Progenitor cell of endocrine pancreas (in vitro differentiated cells): Measurements from ENCODE around the gene KCNC2. TPM values are rescaled to one million over a fixed set of nuclear protein-coding genes. Genes with fewer than 3 reads are reported as not detected.
"Not testable (repeated sequence)": the region's sequence is repeated elsewhere in the genome, so short reads cannot be mapped to it uniquely, and the experiment has no call there.

Experiments used
- DNase-seq: peaks from one replicate; pipeline ENCODE4 v3.0.0; 2021; ENCODE audit warnings: low spot score; ENCODE audit not compliant: unreplicated experiment
- H3K27ac Mint-ChIP-seq: 2 replicates; pipeline ENCODE4 v1.8.0; 2021; ENCODE audit warnings: mild to moderate bottlenecking, moderate library complexity, mixed read lengths
- H3K27me3 Mint-ChIP-seq: 2 replicates; pipeline ENCODE4 v1.8.0; 2021; ENCODE audit warnings: mixed read lengths
- H3K36me3 Mint-ChIP-seq: 2 replicates; pipeline ENCODE4 v1.8.0; 2022; ENCODE audit warnings: mixed read lengths; ENCODE audit not compliant: insufficient read depth
- H3K4me1 Mint-ChIP-seq: 2 replicates; pipeline ENCODE4 v1.8.0; 2021; ENCODE audit warnings: low read depth, mixed read lengths
- H3K4me3 Mint-ChIP-seq: 2 replicates; pipeline ENCODE4 v1.8.0; 2021; ENCODE audit warnings: low read depth, mild to moderate bottlenecking, moderate library complexity, mixed read lengths
- H3K9me3 Mint-ChIP-seq: 2 replicates; pipeline ENCODE4 v1.8.0; 2021; ENCODE audit warnings: low read depth, mixed read lengths
- CTCF ChIP-seq: fragments of 200-600 bp; sonication (generic); IDR thresholded peaks from one replicate; pipeline ENCODE4 v1.5.0; 2021; ENCODE audit warnings: antibody characterized with exemption, mild to moderate bottlenecking; ENCODE audit not compliant: unreplicated experiment
- total RNA-seq: library from RNA; stranded (reverse); gene quantifications from 2 replicates; pipeline ENCODE4 v1.2.1, GENCODE V29; 2021

Gene KCNC2
- total RNA-seq, 1 donor from 2014 or later: not detected

DNA sequence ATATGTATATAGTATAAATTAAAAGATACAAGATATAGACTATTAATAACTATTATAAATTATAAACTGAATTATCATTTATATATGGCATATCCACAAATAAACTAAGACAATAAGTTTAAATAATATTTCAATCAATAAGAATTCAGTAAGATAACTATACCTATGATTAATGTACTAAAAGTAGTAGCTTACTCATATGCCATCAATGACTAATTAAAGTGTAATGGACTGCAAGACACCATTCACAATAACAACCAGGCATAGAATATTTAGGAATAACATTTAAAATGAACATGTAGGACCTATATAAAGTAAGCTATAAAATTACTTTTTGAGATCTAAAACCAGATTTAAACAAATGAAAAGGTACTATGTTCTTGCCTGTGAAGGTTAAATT, 18.8 kb downstream of the KCNC2 start:
- Mint-ChIP-seq H3K4me1 (no peaks in the 10 kb centered on the region), H3K4me3 (no peak overlapping the region), H3K27ac (no peak overlapping the region), H3K36me3 (no peaks in the 10 kb centered on the region), H3K9me3 (no peaks in the 10 kb centered on the region), H3K27me3 (no peaks in the 10 kb centered on the region)
- TF ChIP-seq CTCF: no peak
- no peak for DNase-seq

DNA sequence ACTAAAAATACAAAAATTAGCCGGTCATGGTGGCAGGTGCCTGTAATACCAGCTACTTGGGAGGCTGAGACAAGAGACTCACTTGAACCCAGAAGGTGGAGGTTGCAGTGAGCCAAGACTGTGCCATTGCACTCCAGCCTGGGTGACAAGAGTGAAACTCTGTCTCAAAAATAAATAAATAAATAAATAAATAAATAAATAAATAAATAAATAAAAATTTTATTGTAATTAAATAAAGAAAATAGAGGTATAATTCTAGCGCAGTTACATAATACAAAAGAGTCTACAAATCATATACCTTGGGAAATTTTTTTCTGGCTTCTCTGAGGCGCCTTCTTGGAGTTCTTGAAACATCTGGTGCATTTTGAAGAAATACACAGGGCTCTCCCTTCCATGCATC, 23.8 kb downstream of the KCNC2 start:
- not testable (repeated sequence) for H3K27ac Mint-ChIP-seq, H3K9me3 Mint-ChIP-seq, DNase-seq, H3K36me3 Mint-ChIP-seq, H3K4me3 Mint-ChIP-seq, H3K4me1 Mint-ChIP-seq, H3K27me3 Mint-ChIP-seq

DNA sequence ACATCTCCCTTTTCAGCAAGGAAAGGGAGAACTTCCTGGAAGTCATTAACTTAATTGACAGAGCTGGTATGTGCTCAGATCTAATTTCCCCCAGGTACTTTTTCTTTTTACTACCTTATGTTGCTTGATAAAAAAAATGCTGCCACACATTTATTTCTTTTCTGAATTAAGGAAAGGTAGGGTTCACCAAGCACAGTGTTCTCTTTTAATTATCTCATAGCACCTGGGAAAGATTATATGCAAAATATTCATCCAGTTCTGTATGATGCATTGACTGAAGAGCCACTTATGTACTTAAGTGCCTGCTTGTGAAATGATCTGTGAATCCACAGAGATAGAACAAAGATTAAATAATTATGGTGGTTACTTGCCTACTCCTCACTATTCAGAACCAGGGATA, 25.1 kb downstream of the KCNC2 start:
- Mint-ChIP-seq H3K27ac (no peak overlapping the region), H3K36me3 (no peaks in the 10 kb centered on the region), H3K27me3 (no peaks in the 10 kb centered on the region), H3K4me1 (no peaks in the 10 kb centered on the region), H3K9me3 (no peaks in the 10 kb centered on the region), H3K4me3 (no peak overlapping the region)
- DNase-seq: no peak
- TF ChIP-seq CTCF: no peak

GRCh38 chr12:75183967-75184366, 25.7 kb downstream of the KCNC2 start:
- no peaks in the 10 kb centered on the region for H3K4me1 Mint-ChIP-seq
- H3K4me3 Mint-ChIP-seq: no peak overlapping the region
- H3K36me3 Mint-ChIP-seq: no peaks in the 10 kb centered on the region
- H3K27ac Mint-ChIP-seq: no peak overlapping the region
- no peak for TF ChIP-seq CTCF
- DNase-seq: no peak
- no peaks in the 10 kb centered on the region for H3K27me3 Mint-ChIP-seq
- H3K9me3 Mint-ChIP-seq: no peaks in the 10 kb centered on the region

GRCh38 chr12:75177997-75178396, 31.6 kb downstream of the KCNC2 start:
- no peak for TF ChIP-seq CTCF
- no peak for DNase-seq
- H3K27ac Mint-ChIP-seq: no peak overlapping the region
- H3K27me3 Mint-ChIP-seq: no peaks in the 10 kb centered on the region
- no peaks in the 10 kb centered on the region for H3K4me1 Mint-ChIP-seq
- no peaks in the 10 kb centered on the region for H3K36me3 Mint-ChIP-seq
- no peak overlapping the region for H3K4me3 Mint-ChIP-seq
- H3K9me3 Mint-ChIP-seq: no peaks in the 10 kb centered on the region

DNA sequence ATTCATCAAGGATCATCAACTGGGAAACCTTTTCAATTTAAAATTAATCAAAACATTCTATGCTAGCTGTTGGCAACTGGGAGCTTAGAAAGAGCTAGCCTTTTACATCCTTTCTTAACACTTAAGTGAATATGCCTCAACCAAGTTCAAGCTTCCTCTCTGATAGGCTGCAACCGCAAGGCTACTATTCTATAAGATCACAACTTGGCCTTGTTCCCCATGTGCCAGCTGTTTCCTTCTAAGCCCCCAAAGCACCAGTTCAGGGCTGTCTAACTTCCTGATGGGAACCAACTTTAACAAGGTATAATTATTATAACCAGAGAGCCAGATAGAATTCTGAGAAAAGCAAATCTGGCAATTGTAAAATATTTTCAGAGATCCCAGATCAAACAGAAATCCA, 37.0 kb downstream of the KCNC2 start:
- Mint-ChIP-seq H3K4me1 (no peaks in the 10 kb centered on the region), H3K27ac (no peak overlapping the region), H3K9me3 (no peaks in the 10 kb centered on the region), H3K27me3 (no peaks in the 10 kb centered on the region), H3K4me3 (no peak overlapping the region), H3K36me3 (no peaks in the 10 kb centered on the region)
- TF ChIP-seq CTCF: no peak
- DNase-seq: no peak
